ENCODE measurements around the gene BIN2.

The BIN2 gene

GRCh38 chr12:51333536-51333935 lies 9.6 kb upstream of the BIN2 start:
- no peak overlapping the region for H3K27ac ChIP-seq
- TF ChIP-seq CTCF (conservative IDR thresholded peaks at IDR 0.05), result no peak

DNA sequence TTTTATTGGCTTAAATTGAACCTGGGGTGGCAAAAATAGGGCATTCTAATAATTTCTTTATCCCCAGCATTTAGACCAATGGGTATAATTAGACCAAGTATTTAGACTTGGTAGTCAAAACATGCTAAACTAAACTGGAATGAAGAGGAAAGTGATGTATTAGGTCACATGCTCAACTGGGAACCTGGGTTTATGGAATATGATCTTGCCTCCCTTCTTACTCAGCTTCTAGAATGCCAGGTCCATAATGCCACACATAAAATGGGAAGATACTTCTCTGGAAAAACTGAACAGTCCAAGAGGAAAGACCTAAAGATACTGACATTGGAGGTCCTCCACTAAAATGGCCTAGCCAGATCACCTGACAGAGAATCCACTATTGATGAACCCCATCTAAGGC lies 6.2 kb upstream of the BIN2 start:
- H3K27ac ChIP-seq, result no peak overlapping the region
- no peak for TF ChIP-seq CTCF (conservative IDR thresholded peaks at IDR 0.05)

GRCh38 chr12:51329742-51330141 lies 5.8 kb upstream of the BIN2 start:
- TF ChIP-seq CTCF (conservative IDR thresholded peaks at IDR 0.05), result no peak
- H3K27ac ChIP-seq, result no peak overlapping the region

GRCh38 chr12:51328587-51328986 lies 4.6 kb upstream of the BIN2 start:
- no peak overlapping the region for H3K27ac ChIP-seq

DNA sequence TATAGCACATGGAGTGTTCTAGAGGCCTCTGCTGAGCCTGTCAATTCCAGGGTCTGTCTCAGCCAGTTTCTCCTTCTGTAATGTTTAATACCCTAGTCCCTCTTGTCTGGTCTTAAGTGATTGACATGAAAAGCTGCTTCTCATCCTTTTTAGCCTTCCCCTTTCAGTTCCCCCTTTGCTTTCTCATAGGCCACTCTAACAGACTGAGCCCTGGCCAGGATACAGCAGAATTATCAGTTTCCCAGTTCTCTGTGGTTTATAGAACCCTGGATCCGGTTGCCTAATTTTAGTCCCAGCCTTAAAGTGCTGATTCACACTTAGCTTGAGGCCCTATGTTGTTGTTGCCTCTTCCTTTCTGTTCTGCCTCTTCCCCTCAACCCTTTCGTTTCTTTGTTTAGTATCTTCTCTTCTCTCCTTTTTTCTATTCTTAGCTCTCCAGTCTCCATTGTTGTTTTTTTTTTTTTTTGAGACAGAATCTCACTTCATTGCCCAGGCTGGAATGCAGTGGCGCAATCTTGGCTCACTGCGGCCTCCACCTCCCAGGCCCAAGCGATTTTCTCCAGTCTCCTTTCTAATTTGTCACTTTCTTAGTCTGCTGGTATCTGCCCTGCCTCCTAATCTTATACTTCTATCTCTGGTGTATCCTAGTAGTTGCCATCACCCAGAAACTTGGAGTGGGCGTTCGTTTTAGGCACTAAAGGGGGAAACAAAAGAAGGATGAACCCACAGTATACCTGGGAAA lies 2.9 kb upstream of the BIN2 start:
- TF ChIP-seq CTCF (conservative IDR thresholded peaks at IDR 0.05), result no peak
- H3K27ac ChIP-seq, result no peak overlapping the region

More at GRCh38 chr12:51328587-51328986, 4.6 kb upstream of the BIN2 start:
- TF ChIP-seq CTCF (conservative IDR thresholded peaks at IDR 0.05), result no peak

DNA sequence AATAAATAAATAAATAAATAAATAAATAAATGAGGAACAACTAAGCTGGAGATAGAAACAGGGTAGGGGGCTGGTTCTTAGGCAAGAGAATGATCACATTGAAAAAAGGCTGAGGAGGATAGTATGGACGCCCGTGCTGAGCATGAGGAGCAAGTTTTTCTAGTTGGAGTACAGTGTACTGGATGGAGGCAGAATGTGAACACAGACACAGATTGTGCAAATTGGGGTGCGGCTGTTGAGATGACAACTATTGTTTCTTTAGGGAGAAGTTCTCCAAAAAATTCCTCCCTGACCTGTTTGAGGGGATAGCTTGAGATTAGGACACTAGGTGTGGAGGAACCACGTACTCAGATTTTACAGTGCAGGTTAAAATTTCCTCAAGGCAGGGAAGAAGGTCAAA lies 979 bp upstream of the BIN2 start:
- no peak for TF ChIP-seq CTCF (conservative IDR thresholded peaks at IDR 0.05)
- H3K27ac ChIP-seq, result no peak overlapping the region

GRCh38 chr12:51323317-51323960 lies 535 bp downstream of the BIN2 start:
- no peak overlapping the region for H3K27ac ChIP-seq

More at GRCh38 chr12:51323317-51323960, 535 bp downstream of the BIN2 start:
- no peak for TF ChIP-seq CTCF (conservative IDR thresholded peaks at IDR 0.05)

All from VCaP (cell line).